GM23248 (cell line): ENCODE results near the gene AKIRIN2.

Experiments used
- EZH2 ChIP-seq: fragments of 200-600 bp; sonication (generic); IDR thresholded peaks from 2 replicates; pipeline ENCODE4 v1.6.1; 2018; ENCODE audit warnings: antibody characterized with exemption, mild to moderate bottlenecking; ENCODE audit not compliant: insufficient read depth, poor library complexity, severe bottlenecking
- EZH2phosphoT487 ChIP-seq: fragments of 200-600 bp; sonication (generic); IDR thresholded peaks from 2 replicates; pipeline ENCODE4 v1.6.1; 2018; ENCODE audit warnings: antibody characterized with exemption, moderate library complexity, mild to moderate bottlenecking, low read depth; ENCODE audit not compliant: insufficient read depth

DNA sequence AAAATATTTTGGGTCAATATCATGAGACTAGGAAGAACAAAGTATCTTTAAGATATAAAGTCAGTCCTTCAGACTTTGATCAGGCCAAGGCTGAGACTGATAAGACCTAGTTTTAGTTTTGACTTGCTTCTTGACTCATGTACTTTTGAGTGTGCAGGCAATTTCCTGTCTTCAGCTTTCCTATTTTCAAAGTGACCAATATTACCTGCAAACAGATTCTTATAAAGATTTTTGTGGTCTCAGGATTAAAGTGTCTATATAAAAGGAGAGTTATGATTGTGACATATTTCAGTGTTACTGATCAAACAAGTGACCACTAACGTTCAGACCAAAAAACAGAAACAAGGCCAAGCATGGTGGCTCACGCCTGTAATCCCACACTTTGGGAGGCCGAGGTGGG is 36.0 kb upstream of the AKIRIN2 start:
- TF ChIP-seq EZH2phosphoT487 (no peak), EZH2 (no peak)
